GM19099 (cell line): ENCODE measurements around the gene PRR20G.

ENCODE experiments used
- POLR2A ChIP-seq: IDR thresholded peaks from 3 replicates; pipeline ENCODE4 v1.6.1; 2011; ENCODE audit warnings: low read depth; ENCODE audit not compliant: insufficient read length; ENCODE audit errors: extremely low read depth

PRR20G gene

GRCh38 chr3:127306361-127307111 lies 18.7 kb upstream of the PRR20G start:
- no peak for TF ChIP-seq POLR2A

- TF ChIP-seq POLR2A = no peak
Measured at GRCh38 chr3:127305499-127306060, 17.7 kb upstream of the PRR20G start.

- no peak for TF ChIP-seq POLR2A
Measured at GRCh38 chr3:127304121-127304744, 16.4 kb upstream of the PRR20G start.

- no peak for TF ChIP-seq POLR2A
Measured at GRCh38 chr3:127299276-127299675, 11.4 kb upstream of the PRR20G start.

GRCh38 chr3:127296959-127297358 lies 9.1 kb upstream of the PRR20G start:
- TF ChIP-seq POLR2A = no peak

- no peak for TF ChIP-seq POLR2A
Measured at GRCh38 chr3:127296166-127296565, 8.3 kb upstream of the PRR20G start.

- TF ChIP-seq POLR2A = no peak
Measured at GRCh38 chr3:127291611-127292010, 3.8 kb upstream of the PRR20G start.

- no peak for TF ChIP-seq POLR2A
Measured at GRCh38 chr3:127291114-127291513, 3.3 kb upstream of the PRR20G start.

GRCh38 chr3:127289706-127290575 lies 2.1 kb upstream of the PRR20G start:
- TF ChIP-seq POLR2A = no peak

- TF ChIP-seq POLR2A = no peak
Measured at GRCh38 chr3:127288921-127289705, 1.3 kb upstream of the PRR20G start.

- TF ChIP-seq POLR2A = no peak
Measured at GRCh38 chr3:127288343-127288742, 497 bp upstream of the PRR20G start.

GRCh38 chr3:127286571-127287140 lies 1.2 kb downstream of the PRR20G start:
- no peak for TF ChIP-seq POLR2A

- no peak for TF ChIP-seq POLR2A
Measured at GRCh38 chr3:127284258-127284657, 3.6 kb downstream of the PRR20G start.

GRCh38 chr3:127277561-127277960 lies 10.3 kb downstream of the PRR20G start:
- no peak for TF ChIP-seq POLR2A
